Amniotic epithelial cell (primary cell): ENCODE results near the gene ZBTB43.
A peak's percentile ranks its signal among the peaks of the same experiment; 100 is the strongest.

ENCODE experiments used
- DNase-seq: peaks from one replicate; pipeline ENCODE4 v3.0.0-alpha.2; 2010; ENCODE audit warnings: low read depth

Gene ZBTB43

GRCh38 chr9:126830827-126831226 lies 26.0 kb downstream of the ZBTB43 start:
- DNase-seq, result no peak

GRCh38 chr9:126832440-126832839 lies 27.6 kb downstream of the ZBTB43 start:
- DNase-seq, result no peak

- no peak for DNase-seq
Observed at GRCh38 chr9:126833020-126833419, 28.2 kb downstream of the ZBTB43 start.

- no peak for DNase-seq
Observed at GRCh38 chr9:126833710-126834345, 29.0 kb downstream of the ZBTB43 start.

- no peak for DNase-seq
Observed at GRCh38 chr9:126834672-126835071, 29.8 kb downstream of the ZBTB43 start.

GRCh38 chr9:126836216-126836615 lies 31.4 kb downstream of the ZBTB43 start:
- DNase-seq, result no peak

- no peak for DNase-seq
Observed at GRCh38 chr9:126838055-126838811, 33.4 kb downstream of the ZBTB43 start.

- DNase-seq, result no peak
Observed at GRCh38 chr9:126838895-126839294, 34.1 kb downstream of the ZBTB43 start.

- no peak for DNase-seq
Observed at GRCh38 chr9:126839301-126839700, 34.5 kb downstream of the ZBTB43 start.

GRCh38 chr9:126842220-126842842 lies 37.5 kb downstream of the ZBTB43 start:
- DNase-seq, result no peak

GRCh38 chr9:126842977-126843799 lies 38.3 kb downstream of the ZBTB43 start:
- no peak for DNase-seq

GRCh38 chr9:126844085-126844484 lies 39.2 kb downstream of the ZBTB43 start:
- peak; percentile 69 for DNase-seq

- no peak for DNase-seq
Observed at GRCh38 chr9:126847051-126847450, 42.2 kb downstream of the ZBTB43 start.

- no peak for DNase-seq
Observed at GRCh38 chr9:126849591-126850225, 44.9 kb downstream of the ZBTB43 start.

GRCh38 chr9:126851286-126851880 lies 46.5 kb downstream of the ZBTB43 start:
- DNase-seq, result no peak

GRCh38 chr9:126852086-126852688 lies 47.3 kb downstream of the ZBTB43 start:
- DNase-seq, result no peak

GRCh38 chr9:126853667-126854066 lies 48.8 kb downstream of the ZBTB43 start:
- peak; percentile 65 for DNase-seq

GRCh38 chr9:126854734-126855133 lies 49.9 kb downstream of the ZBTB43 start:
- DNase-seq, result no peak

GRCh38 chr9:126856326-126856877 lies 51.6 kb downstream of the ZBTB43 start:
- DNase-seq, result no peak

- DNase-seq, result no peak
Observed at GRCh38 chr9:126857261-126857960, 52.6 kb downstream of the ZBTB43 start.
